Activated CD8-positive, alpha-beta memory T cell treated with anti-CD3 and anti-CD28 coated beads for 1 hour (primary cell): ENCODE measurements around the gene TNRC6B.
"Not testable (repeated sequence)": the region's sequence is repeated elsewhere in the genome, so short reads cannot be mapped to it uniquely, and the experiment has no call there.

Experiments used
- DNase-seq, 2 donors: peaks; one replicate each; pipeline ENCODE4 v3.0.0-alpha.2; 2020; ENCODE audit warnings: low read depth in 1 of 2; ENCODE audit errors: extremely low read depth in 1 of 2

Gene TNRC6B

GRCh38 chr22:40210818-40211217 is 33.1 kb downstream of the TNRC6B start:
- DNase-seq = no peak

GRCh38 chr22:40211476-40212054 is 33.8 kb downstream of the TNRC6B start:
- DNase-seq = no peak

GRCh38 chr22:40212121-40212520 is 34.4 kb downstream of the TNRC6B start:
- no peak for DNase-seq

DNA sequence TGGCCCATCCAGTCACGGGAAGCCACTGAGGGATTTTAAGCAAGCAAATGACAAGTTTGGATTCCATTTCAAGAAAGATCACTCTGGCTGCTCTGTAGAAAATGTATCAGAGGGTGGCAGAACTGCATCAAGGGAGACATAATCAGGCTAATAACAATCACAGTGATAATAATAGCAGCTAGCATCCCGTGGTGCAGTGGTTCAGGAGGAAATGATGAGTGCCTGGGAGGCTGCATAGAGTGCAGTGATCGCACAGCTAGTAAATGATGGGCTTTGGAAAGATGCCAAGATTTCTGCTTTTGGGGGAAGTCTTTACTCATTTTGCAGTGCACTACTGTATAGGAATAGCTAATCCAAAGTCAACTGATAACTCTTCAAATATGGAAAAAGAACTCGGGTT is 35.8 kb downstream of the TNRC6B start:
- no peak for DNase-seq

DNA sequence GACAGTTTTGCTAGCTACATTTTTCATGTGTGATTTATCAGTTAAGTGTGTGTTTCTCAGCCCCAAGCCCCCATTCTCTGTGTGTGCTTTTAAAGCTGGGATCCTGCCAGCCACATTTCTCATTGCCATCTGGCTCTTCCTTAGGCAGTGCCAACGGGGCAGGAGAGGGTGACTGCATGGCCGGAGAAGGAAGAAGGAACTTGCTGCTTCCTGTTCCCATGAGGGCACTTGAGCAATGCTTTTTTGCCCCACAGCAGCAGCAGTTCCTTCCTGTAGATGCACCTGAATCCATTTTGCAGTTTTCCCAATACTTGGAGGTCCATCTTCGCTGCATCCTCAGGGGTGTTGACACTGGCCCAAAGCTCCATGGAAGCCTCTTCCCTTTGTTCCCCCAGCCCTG is 37.5 kb downstream of the TNRC6B start:
- no peak for DNase-seq

DNA sequence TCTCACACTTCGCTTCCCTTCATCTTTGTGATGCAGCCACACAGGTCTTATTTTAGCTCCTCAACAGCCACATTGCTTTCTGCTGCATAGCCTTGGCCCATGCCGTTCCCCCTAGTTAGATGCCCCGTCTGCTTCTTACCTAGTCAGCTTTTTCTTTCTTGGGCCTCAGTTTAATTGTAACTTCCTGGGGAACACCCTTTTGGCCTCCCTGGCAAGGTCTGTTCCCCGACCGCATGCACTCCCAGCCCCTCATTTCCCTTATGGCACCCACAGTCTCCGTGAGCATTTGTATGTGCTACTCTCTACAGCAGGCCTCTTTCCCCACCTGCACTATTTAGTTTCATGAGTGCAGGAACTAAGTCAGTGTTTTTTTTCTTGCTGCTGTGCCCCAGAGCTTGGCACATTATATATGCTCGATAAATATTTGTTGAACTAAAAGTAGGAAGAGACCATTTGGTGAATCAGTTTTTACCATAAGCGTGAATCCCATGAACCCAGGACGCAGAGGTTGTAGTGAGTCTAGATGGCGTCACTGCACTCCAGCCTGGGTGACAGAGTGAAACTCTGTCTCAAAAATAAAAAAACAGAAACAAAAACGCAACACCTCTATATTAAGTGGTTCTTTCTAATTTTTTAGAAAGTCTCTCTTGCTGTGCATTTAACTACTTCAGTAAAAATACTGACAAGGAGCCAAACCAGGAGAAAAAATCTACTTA is 38.5 kb downstream of the TNRC6B start:
- no peak for DNase-seq

DNA sequence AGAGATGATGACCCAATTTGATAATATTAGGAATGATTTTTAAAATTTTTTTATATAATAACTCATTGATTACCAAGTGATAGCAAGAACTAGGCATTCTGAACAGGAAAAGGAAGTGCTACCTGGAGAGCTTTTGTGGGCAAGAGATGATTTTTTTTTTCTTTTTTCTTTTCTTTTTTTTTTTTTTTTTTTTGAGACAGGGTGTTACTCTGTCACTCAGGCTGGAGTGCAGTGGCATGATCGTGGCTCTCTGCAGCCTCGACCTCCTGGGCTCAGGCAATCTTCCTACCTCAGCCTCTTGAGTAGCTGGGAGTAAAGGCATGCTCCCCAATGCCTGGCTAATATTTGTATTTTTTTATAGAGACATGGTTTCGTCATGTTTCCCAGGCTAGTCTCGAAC is 40.4 kb downstream of the TNRC6B start:
- no peak for DNase-seq

DNA sequence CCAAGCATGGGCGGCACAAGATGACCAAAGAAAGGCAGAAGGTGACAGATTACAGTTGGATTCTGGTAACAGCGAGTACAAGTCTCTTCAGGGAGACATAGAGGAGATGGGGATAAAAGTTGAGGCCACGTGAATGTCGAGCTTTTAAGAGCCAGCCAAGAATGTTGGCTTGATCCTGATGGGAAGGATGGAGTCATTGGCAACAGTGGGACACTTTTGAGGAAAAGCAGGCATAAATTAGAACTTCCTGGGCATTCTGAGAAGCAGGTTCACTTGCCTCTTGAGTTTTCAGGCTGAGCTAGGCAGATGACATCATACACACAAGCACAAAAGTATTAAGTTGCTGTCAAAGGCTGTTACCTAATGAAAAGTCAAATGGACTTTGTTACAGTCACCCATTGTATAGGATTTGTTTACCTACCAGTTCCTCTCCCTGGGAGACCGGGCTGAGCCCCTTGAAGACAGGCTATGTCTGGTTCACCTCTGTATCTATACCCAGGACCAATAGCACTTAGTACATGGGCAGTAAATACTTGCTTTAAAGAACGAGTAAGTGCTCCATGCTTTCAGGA is 41.1 kb downstream of the TNRC6B start:
- no peak for DNase-seq

DNA sequence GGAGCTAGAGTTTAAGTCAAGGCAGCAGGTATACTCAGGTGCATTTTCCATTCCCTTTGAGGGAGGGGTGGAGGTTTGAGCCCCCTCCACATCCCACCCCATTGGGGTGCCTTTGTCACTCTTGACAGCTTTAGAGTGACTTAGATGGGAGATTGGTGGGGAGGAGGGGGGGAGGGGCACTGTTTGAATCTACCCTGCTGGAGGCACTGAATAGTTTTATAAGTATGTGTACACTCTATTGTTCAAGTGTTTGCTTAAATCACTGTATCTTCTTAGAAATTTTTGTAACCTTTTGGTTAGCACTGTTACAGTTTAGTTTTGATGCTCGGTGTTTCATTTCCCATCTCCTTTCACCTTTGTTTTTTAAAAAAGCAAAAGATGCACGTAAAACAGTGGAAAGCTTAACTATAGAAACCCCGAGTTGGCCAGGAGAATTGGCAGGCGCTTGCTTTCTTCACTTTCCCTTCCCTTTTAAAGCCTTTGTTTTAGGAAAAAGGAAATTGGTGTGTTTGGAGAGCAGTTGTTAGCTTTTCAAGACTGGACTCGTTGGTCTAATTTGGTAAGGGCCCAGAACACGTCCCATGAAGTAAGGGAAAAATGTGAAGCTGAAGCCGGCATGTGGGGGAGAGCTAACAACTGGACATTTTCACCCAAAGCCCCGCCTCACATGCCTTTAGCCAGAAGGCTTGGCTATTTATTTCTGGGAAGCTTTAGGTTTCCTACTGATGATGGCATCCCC is 42.8 kb downstream of the TNRC6B start:
- DNase-seq = no peak

- DNase-seq = no peak
Measured at GRCh38 chr22:40221055-40221414, 43.3 kb downstream of the TNRC6B start.

GRCh38 chr22:40222979-40223378 is 45.3 kb downstream of the TNRC6B start:
- DNase-seq = not testable (repeated sequence)

- peak in 1 of 2 donors; percentile 20 for DNase-seq
Measured at GRCh38 chr22:40224702-40225101, 47.0 kb downstream of the TNRC6B start.

DNA sequence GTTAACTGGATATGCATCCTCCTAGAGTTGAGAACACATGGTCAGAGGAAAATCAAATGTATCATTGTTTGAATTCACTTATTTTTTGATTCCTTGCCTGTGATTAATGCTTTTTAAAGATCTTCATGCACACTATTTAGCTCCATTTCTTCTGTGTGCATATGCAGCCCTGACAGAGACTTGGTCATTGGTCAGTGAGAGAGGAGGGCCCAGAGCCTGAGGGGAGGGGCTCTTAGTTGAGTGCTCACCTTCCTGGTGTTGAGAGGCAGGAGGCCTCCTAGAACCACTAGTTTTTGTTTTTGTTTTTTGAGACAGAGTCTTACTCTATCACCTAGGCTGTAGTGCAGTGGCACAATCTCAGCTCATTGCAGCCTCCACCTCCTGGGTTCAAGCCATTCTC is 48.9 kb downstream of the TNRC6B start:
- DNase-seq = no peak

- no peak for DNase-seq
Measured at GRCh38 chr22:40231618-40232313, 54.0 kb downstream of the TNRC6B start.

- DNase-seq = no peak
Measured at GRCh38 chr22:40232624-40233023, 54.9 kb downstream of the TNRC6B start.

DNA sequence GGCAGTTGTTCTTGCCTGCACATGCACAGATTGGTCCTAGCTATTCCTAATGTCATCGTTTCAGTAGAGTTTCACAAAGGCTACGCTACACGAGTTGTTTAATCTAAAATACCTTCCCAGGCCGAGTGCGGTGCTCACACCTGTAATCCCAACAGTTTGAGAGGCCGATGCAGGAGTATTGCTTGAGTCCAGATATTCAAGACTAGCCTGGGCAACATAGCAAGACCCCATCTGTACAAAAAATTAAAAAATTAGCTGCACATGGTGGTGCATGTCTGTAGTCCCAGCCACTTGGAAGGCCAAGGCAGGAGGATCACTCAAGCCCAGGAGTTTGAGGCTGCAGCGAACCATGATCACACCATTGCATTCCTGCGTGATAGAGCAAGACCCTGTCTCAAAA is 56.2 kb downstream of the TNRC6B start:
- no peak for DNase-seq

GRCh38 chr22:40234658-40235057 is 56.9 kb downstream of the TNRC6B start:
- no peak for DNase-seq

DNA sequence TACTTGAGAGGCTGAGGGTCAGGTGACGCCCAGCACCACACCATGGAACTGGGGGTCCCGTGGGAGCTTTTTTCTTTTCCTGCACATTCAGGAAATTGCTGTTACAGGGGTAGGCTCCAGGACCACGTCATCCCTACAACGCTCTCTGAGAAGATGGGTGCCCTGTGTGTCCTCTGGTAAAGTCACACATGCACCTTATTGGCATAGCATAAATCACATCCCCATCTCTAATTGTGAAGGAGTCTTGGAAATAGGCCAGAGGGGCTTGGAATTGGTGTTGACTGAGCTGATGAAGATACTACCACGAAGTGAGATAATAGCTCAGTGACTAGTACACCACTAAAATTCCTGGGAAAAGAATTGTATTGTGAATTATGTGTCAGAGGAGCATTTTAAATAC is 57.6 kb downstream of the TNRC6B start:
- DNase-seq = no peak

GRCh38 chr22:40236131-40236665 is 58.5 kb downstream of the TNRC6B start:
- DNase-seq = no peak

DNA sequence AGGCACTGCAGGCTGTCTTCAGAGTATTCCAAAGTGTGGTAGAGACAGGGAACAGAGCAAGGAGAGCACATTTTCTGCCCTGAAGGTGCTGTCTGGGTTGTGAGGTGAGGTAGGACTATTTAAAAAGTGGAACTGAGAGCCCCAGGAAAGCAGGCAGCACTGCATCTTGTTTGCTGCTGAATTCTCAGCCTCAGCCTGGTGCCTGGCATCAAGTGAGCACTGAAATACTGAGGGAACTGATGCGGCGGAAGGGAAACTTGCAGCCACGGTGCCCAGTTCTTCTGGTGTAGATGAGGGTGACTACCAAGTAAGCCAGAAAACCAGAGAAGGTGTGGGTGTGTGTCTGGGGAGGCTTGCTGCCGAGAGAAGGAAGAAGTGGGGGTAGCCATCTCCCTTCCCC is 59.5 kb downstream of the TNRC6B start:
- no peak for DNase-seq

GRCh38 chr22:40237788-40238424 is 60.2 kb downstream of the TNRC6B start:
- DNase-seq = no peak
